Mesothelial cell of epicardium (in vitro differentiated cells): ENCODE data around the gene AFAP1. TPM values are rescaled to one million over a fixed set of nuclear protein-coding genes. Genes with fewer than 3 reads are reported as not detected.

Source experiments
- DNase-seq, 2 experiments: peaks; one replicate each; pipeline ENCODE4 v3.0.0; 2021; ENCODE audit warnings: low spot score in 2 of 2; ENCODE audit not compliant: unreplicated experiment in 2 of 2
- H3K27ac Mint-ChIP-seq: 2 replicates; pipeline ENCODE4 v1.8.0; 2021; ENCODE audit warnings: mixed read lengths
- H3K27me3 Mint-ChIP-seq: 2 replicates; pipeline ENCODE4 v1.8.0; 2021; ENCODE audit warnings: low read depth, mixed read lengths
- H3K36me3 Mint-ChIP-seq: 2 replicates; pipeline ENCODE4 v1.8.0; 2021; ENCODE audit warnings: mixed read lengths
- H3K4me1 Mint-ChIP-seq: 2 replicates; pipeline ENCODE4 v1.8.0; 2021; ENCODE audit warnings: mixed read lengths
- H3K4me3 Mint-ChIP-seq: 2 replicates; pipeline ENCODE4 v1.8.0; 2021; ENCODE audit warnings: mild to moderate bottlenecking, moderate library complexity, mixed read lengths
- H3K9me3 Mint-ChIP-seq: 2 replicates; pipeline ENCODE4 v1.8.0; 2021; ENCODE audit warnings: mixed read lengths
- total RNA-seq: library from RNA; stranded (reverse); gene quantifications from 3 replicates; pipeline ENCODE4 v1.2.1, GENCODE V29; 2021
- TF ChIP-seq, protein P1 (sequence below): fragments of 200-600 bp; sonication (generic); IDR thresholded peaks from one replicate; pipeline ENCODE4 v1.5.0; 2021; ENCODE audit warnings: antibody characterized with exemption; ENCODE audit not compliant: unreplicated experiment

Gene AFAP1
- total RNA-seq, 1 donor from 2014 or later: 82.4 TPM

DNA sequence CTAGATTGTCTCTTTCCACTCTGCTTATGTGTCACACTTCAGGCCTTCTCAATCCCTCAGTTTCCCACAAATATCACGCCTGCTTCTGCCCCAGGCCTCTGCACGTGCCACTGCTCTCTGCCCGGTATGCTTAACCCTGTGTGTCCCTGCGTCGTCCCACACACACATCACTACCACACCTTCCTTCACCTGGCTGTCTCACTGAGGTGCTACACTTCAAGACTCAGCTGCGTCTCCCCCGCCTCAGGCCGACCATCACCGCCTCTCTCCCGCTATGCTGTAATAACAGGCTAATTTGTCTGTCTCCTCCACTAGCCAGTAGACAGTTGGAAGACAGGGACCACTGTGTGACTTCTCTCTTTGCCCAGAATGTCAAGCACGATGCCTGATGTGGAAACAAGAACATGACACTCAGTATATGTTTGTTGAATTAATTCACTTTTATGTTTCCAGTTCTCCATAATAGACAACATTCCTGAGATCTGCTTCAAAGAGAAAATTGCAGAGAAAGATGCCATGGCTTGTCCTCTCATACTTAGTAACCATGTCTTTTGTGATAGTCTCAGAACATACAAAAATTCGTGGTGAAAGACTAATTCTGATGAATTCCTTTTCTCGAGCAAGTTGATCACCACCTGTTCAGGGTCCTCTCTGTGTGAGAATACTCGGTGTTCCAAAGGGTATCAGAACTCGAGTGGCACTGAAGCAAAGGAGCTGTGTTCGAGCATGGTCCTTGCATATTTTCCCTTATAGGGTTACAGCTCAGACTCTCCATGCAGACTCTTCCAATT lies 54.2 kb downstream of the AFAP1 start:
- TF ChIP-seq, protein P1, sequence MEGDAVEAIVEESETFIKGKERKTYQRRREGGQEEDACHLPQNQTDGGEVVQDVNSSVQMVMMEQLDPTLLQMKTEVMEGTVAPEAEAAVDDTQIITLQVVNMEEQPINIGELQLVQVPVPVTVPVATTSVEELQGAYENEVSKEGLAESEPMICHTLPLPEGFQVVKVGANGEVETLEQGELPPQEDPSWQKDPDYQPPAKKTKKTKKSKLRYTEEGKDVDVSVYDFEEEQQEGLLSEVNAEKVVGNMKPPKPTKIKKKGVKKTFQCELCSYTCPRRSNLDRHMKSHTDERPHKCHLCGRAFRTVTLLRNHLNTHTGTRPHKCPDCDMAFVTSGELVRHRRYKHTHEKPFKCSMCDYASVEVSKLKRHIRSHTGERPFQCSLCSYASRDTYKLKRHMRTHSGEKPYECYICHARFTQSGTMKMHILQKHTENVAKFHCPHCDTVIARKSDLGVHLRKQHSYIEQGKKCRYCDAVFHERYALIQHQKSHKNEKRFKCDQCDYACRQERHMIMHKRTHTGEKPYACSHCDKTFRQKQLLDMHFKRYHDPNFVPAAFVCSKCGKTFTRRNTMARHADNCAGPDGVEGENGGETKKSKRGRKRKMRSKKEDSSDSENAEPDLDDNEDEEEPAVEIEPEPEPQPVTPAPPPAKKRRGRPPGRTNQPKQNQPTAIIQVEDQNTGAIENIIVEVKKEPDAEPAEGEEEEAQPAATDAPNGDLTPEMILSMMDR: no peak
- Mint-ChIP-seq H3K27ac (peak overlapping the region; percentile 67), H3K27me3 (no peaks in the 10 kb centered on the region), H3K4me3 (no peak overlapping the region), H3K36me3 (peaks cover 28% of the 10 kb centered on the region), H3K9me3 (peaks cover 13% of the 10 kb centered on the region), H3K4me1 (peaks cover 40% of the 10 kb centered on the region)
- DNase-seq: no peak

DNA sequence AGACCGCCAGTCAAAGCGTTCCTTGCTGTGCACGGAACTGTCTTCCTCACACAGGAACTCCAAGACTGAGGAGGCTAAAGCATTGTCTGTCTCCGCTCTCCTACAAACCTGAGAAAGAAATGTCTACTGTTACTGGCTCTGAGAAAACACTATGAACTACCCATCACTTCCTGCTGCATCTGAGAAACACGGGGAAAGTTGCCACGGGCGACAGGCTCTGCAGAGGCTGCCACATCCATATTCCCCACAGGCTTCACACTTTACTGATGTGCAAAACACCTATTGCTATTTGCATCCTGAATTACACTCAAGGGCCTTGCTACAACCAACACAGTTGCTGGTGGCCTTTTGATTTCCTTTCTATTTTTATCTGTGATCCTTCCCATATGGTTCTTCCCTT lies 59.0 kb downstream of the AFAP1 start:
- peaks cover 58% of the 10 kb centered on the region for H3K4me1 Mint-ChIP-seq
- no peaks in the 10 kb centered on the region for H3K27me3 Mint-ChIP-seq
- peaks cover 16% of the 10 kb centered on the region for H3K36me3 Mint-ChIP-seq
- peaks cover 4% of the 10 kb centered on the region for H3K9me3 Mint-ChIP-seq
- no peak overlapping the region for H3K4me3 Mint-ChIP-seq
- DNase-seq: no peak
- TF ChIP-seq, protein P1: no peak
- peak overlapping the region; percentile 95 for H3K27ac Mint-ChIP-seq

DNA sequence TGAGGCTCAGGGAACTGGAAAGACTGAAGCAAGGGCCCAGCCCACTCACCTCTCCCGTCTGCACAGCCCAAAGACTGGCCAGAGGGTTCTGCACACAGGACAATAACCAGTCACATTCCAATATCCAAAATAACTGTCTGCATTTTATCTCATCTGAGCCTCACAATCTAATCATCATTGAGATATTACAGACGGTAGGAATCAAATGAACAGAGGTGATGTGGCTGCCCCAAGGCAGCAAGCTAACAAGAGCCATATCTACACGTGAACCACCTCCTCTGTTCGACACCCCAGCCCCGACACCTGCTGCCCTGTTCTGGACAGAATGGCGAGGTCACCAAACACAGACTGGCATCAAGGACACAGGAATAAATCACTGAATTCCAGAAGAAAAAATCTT lies 60.5 kb downstream of the AFAP1 start:
- peak overlapping the region; percentile 95 for H3K27ac Mint-ChIP-seq
- H3K4me1 Mint-ChIP-seq: peaks cover 52% of the 10 kb centered on the region

DNA sequence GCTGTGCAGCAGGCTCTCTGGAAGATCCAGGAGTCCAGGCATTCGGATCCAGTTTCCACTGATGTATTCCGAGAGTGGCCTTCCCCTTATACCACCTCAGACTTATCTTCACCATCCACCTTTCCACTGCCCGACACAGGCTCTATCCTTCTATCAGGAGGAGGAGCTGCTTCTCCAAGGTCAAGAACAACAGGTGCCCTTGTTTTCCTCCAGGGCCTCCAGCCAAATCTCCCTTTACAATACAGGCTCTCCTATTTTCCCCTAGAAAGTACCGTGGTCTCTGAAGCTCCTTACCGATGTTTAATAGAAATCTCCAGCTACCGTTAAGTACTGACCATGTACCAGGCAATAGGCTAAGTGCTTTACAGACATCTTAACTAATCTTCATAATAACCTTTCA lies 61.3 kb downstream of the AFAP1 start:
- Mint-ChIP-seq H3K4me1 (peaks cover 56% of the 10 kb centered on the region), H3K4me3 (no peak overlapping the region)
- TF ChIP-seq, protein P1: no peak

More for the DNA sequence above, 60.5 kb downstream of the AFAP1 start:
- peaks cover 6% of the 10 kb centered on the region for H3K36me3 Mint-ChIP-seq
- no peak for DNase-seq
- TF ChIP-seq, protein P1: no peak
- H3K9me3 Mint-ChIP-seq: peaks cover 4% of the 10 kb centered on the region
- no peaks in the 10 kb centered on the region for H3K27me3 Mint-ChIP-seq
- no peak overlapping the region for H3K4me3 Mint-ChIP-seq

DNA sequence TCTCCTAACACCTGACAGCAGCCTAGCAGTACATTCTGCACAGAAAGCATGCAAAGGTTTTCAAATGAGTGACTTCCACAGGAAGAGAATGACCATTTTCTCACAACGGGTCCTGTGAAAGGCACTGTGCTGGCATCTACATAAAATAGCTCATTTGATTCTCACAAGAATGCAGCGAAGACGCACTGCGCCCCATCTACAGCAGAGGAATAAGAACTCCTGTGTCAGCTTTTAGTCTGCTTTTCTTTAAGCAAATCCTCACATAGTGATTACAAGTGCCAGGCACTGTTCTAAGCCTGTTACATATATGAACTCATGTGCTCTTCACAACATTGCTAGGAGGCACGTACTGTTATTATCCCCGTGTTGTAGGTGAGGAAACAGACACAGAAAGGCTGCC lies 62.5 kb downstream of the AFAP1 start:
- TF ChIP-seq, protein P1: no peak
- H3K27me3 Mint-ChIP-seq: no peaks in the 10 kb centered on the region
- peaks cover 61% of the 10 kb centered on the region for H3K4me1 Mint-ChIP-seq
- peaks cover 8% of the 10 kb centered on the region for H3K36me3 Mint-ChIP-seq
- no peak overlapping the region for H3K4me3 Mint-ChIP-seq
- DNase-seq: no peak
- H3K27ac Mint-ChIP-seq: peak overlapping the region; percentile 52
- H3K9me3 Mint-ChIP-seq: peaks cover 6% of the 10 kb centered on the region

More for the DNA sequence above, 61.3 kb downstream of the AFAP1 start:
- DNase-seq: no peak
- Mint-ChIP-seq H3K27ac (peak overlapping the region; percentile 95), H3K9me3 (peaks cover 6% of the 10 kb centered on the region), H3K27me3 (no peaks in the 10 kb centered on the region), H3K36me3 (peaks cover 8% of the 10 kb centered on the region)
